Small intestine (tissue), 7 donors: ENCODE measurements around the gene TENM4. TPM values are rescaled to one million over a fixed set of nuclear protein-coding genes. Genes with fewer than 3 reads are reported as not detected.

Source experiments
- DNase-seq, 2 donors: peaks; one replicate each; pipeline versions ENCODE4 v3.0.0 to v3.0.0-alpha.2; 2013
- FAIRE-seq: peaks from 2 replicates; lab custom pipeline; 2012; peaks lifted over from hg19 to GRCh38; lab: Jason Lieb, UNC
- H3K27ac ChIP-seq, 3 donors: one replicate each; pipeline ENCODE4 v1.5.1; 2013; ENCODE audit warnings: low read length in 2 of 3, mild to moderate bottlenecking in 2 of 3, control low read depth in 1 of 3, inconsistent platforms in 1 of 3, low read depth in 1 of 3, moderate library complexity in 1 of 3
- H3K27me3 ChIP-seq, 3 donors: one replicate each; pipeline ENCODE4 v1.6.1; 2013; ENCODE audit warnings: low read length in 3 of 3, inconsistent platforms in 1 of 3; ENCODE audit not compliant: control insufficient read depth in 3 of 3, insufficient read depth in 3 of 3
- H3K36me3 ChIP-seq, 3 donors: one replicate each; pipeline ENCODE4 v1.6.1; 2013; ENCODE audit warnings: low read length in 3 of 3, inconsistent platforms in 1 of 3, low read depth in 1 of 3, mild to moderate bottlenecking in 1 of 3, moderate library complexity in 1 of 3; ENCODE audit not compliant: control insufficient read depth in 3 of 3, insufficient read depth in 2 of 3
- H3K4me1 ChIP-seq, 3 donors: one replicate each; pipeline ENCODE4 v1.6.1; 2013; ENCODE audit warnings: low read length in 2 of 3, inconsistent platforms in 1 of 3, low read depth in 1 of 3, mild to moderate bottlenecking in 1 of 3, moderate library complexity in 1 of 3; ENCODE audit not compliant: control insufficient read depth in 3 of 3, insufficient read depth in 2 of 3
- H3K4me3 ChIP-seq, 3 donors: one replicate each; pipeline ENCODE4 v1.5.1; 2013; ENCODE audit warnings: low read length in 3 of 3, control low read depth in 1 of 3, inconsistent platforms in 1 of 3, low read depth in 1 of 3, mild to moderate bottlenecking in 1 of 3, moderate library complexity in 1 of 3
- H3K9me3 ChIP-seq, 2 donors: one replicate each; pipeline ENCODE4 v1.6.1; 2013; ENCODE audit warnings: low read depth in 1 of 2, low read length in 1 of 2; ENCODE audit not compliant: control insufficient read depth in 2 of 2, insufficient read depth in 1 of 2
- WGBS, 3 donors: extraction: QIAGEN DNeasy Blood & Tissue Kit; methylation state at CpG; one replicate each; pipeline ENCODE4 v1.1.7; 2013; 5-methylcytosine and 5-hydroxymethylcytosine counted together
- polyA plus RNA-seq, 4 donors: library from polyadenylated mRNA; stranded (reverse) in 3 of 4; unstranded in 1 of 4; fragments of 200-250 nt in 3 of 4; fragments of 120-200 nt in 1 of 4; gene quantifications; one replicate each; pipeline versions ENCODE4 v1.2.1 to v1.2.3, GENCODE V29; 2013
- donor health status: healthy with polysubstance abuse.
- donor health status: control.
- donor health status: control.
- donor health status: Bipolar disorder and iron deficiency.
- donor health status: healthy.

The TENM4 gene
- polyA plus RNA-seq, 4 donors, result under 0.01 to 0.96 (median 0.31) TPM; not detected in 1

DNA sequence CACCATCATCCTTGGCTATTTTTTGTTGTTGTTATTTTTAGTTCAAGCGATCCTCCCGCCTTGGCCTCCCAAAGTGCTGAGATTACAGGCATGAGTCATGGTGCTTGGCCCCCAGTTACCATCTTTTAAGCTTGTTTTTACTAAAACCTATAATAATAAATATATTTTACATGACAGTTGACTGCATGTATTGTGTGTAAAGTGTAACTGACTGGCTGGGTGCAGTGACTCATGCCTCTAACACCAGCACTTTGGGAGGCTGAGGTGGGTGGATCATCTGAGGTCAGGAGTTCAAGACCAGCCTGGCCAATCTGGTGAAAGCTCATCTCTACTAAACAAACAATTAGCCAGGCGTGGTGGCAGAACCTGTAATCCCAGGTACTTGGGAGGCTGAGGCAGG lies 386.2 kb downstream of the TENM4 start:
- Histone ChIP-seq H3K27me3 (no peaks in the 10 kb centered on the region), H3K9me3 (no peaks in the 10 kb centered on the region), H3K27ac (no peak overlapping the region), H3K4me1 (peaks cover 0 to 11% (median 0%) of the 10 kb centered on the region in 3 donors), H3K4me3 (no peak overlapping the region), H3K36me3 (no peaks in the 10 kb centered on the region)
- DNase-seq, result no peak
- WGBS, 3 donors, result 66 to 83% (median 75%) methylated on average over 3 of the region's 3 CpGs
- FAIRE-seq, result no peak

DNA sequence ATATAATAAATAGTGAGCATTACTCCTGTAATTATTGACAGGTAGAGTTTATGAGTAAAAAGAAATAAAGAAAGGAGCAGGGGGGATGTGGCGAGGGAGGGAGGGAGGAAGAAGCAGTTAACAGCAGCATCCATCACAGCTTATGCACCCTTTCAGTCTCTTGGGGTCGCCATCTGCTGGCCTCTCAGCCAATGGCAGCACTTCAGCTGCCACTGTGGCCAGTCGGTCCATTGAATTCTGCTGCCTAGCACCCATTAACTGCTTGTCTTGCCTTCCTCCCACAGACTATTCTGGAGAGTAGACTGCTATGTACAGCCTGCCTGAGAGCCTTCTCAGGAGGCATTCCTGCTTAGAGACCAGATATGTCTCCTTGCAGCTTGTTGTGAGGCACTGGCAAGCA lies 388.3 kb downstream of the TENM4 start:
- Histone ChIP-seq H3K27ac (no peak overlapping the region), H3K27me3 (no peaks in the 10 kb centered on the region), H3K36me3 (no peaks in the 10 kb centered on the region), H3K4me1 (peaks cover 0 to 22% (median 0%) of the 10 kb centered on the region in 3 donors), H3K9me3 (no peaks in the 10 kb centered on the region), H3K4me3 (no peak overlapping the region)
- DNase-seq (no peak), FAIRE-seq (no peak)
- 47 to 69% (median 56%) methylated on average over 3 of the region's 3 CpGs for WGBS, 3 donors

DNA sequence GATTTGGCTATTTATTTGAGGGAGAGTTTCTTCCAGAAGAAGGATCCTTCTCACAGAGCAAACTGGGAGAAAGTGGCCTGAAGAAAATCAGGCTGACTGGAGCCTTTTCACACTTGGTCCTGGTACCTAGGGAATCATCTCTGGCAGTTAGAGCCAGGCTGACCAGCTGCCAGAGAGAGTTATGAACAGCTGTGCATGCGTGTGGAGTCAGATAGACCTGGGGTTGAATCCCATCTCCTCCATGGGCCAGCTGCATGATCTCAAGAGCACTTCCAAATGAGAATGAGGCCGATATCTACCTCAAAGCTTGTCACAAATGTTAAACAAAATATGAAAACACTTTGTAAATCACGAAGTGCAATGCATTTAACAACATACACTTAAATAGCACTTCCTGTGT lies 390.0 kb downstream of the TENM4 start:
- Histone ChIP-seq H3K4me3 (no peak overlapping the region), H3K4me1 (peaks cover 0 to 22% (median 0%) of the 10 kb centered on the region in 3 donors), H3K9me3 (no peaks in the 10 kb centered on the region), H3K36me3 (no peaks in the 10 kb centered on the region), H3K27me3 (no peaks in the 10 kb centered on the region), H3K27ac (peak overlapping the region in 1 of 3 donors; percentile 83)
- DNase-seq, result no peak
- no peak for FAIRE-seq
- WGBS, 3 donors, result 47 to 49% (median 49%) methylated on average over 3 of the region's 3 CpGs

DNA sequence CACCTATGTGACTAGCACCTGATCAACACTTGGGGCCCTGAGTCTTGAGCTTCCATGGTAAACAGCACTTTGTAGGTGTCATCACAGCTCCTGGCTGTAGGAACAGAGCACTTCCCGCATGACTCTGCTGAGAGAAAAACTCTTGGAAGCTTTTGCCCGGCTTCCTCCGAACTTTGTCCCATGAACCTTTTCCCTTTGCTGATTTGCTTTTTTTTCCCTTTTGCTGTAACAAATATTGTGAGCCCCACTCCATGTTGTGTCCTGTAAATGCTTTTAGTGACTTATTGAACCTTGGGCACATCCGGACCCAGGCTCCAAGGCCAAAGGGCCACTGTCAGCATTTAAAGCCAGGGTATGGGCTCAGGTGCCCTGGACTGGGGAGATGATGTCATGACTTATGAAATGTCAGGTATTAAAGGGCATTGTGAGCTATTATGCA lies 391.1 kb downstream of the TENM4 start:
- FAIRE-seq, result no peak
- Histone ChIP-seq H3K4me1 (peaks cover 0 to 27% (median 0%) of the 10 kb centered on the region in 3 donors), H3K36me3 (no peaks in the 10 kb centered on the region), H3K4me3 (no peak overlapping the region), H3K27me3 (no peaks in the 10 kb centered on the region), H3K9me3 (no peaks in the 10 kb centered on the region), H3K27ac (peak overlapping the region in 1 of 3 donors; percentile 83)
- WGBS, 3 donors, result 20 to 65% (median 40%) methylated on average over 4 of the region's 4 CpGs
- peak; percentile 52 to 87 for DNase-seq

- WGBS, 3 donors, result 95 to 100% (median 96%) methylated on average over 1 of the region's 1 CpG
- Histone ChIP-seq H3K27ac (no peak overlapping the region), H3K27me3 (peaks cover 0 to under 1% (median 0%) of the 10 kb centered on the region in 3 donors), H3K4me1 (peaks cover 0 to 27% (median 0%) of the 10 kb centered on the region in 3 donors), H3K9me3 (no peaks in the 10 kb centered on the region), H3K4me3 (no peak overlapping the region), H3K36me3 (no peaks in the 10 kb centered on the region)
- no peak for DNase-seq
- no peak for FAIRE-seq
Observed at GRCh38 chr11:79047980-79048379, 392.9 kb downstream of the TENM4 start.

GRCh38 chr11:79047321-79047720 lies 393.5 kb downstream of the TENM4 start:
- Histone ChIP-seq H3K36me3 (no peaks in the 10 kb centered on the region), H3K4me3 (no peak overlapping the region), H3K27me3 (peaks cover 0 to 3% (median 0%) of the 10 kb centered on the region in 3 donors), H3K4me1 (peaks cover 0 to 27% (median 0%) of the 10 kb centered on the region in 3 donors), H3K27ac (no peak overlapping the region), H3K9me3 (no peaks in the 10 kb centered on the region)
- no peak for DNase-seq
- no peak for FAIRE-seq
- WGBS, 3 donors, result 78 to 88% (median 82%) methylated on average over 7 of the region's 7 CpGs

DNA sequence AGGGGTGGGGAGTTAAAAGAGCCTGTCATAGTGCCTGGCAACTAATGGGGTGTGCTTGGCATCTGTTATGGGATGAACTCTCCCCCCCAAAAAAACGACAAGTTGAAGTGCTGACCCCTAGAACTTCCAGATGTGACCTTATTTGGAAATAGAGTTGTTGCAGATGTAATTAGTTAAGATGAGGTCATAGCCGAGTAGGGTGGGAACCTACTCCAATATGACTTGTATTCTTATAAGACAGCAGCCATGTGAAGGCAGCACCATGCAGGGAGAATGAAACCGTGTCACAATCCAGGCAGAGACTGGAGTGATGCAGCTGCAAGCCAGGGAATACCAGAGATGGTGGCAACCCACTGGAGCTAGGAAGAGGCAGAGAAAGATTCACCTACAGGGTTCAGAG lies 394.5 kb downstream of the TENM4 start:
- Histone ChIP-seq H3K27me3 (peaks cover 0 to 3% (median 2%) of the 10 kb centered on the region in 3 donors), H3K36me3 (no peaks in the 10 kb centered on the region), H3K27ac (peak overlapping the region in 1 of 3 donors; percentile 39), H3K9me3 (no peaks in the 10 kb centered on the region), H3K4me3 (no peak overlapping the region), H3K4me1 (peaks cover 0 to 27% (median 0%) of the 10 kb centered on the region in 3 donors)
- DNase-seq (no peak), FAIRE-seq (no peak)
- WGBS, 3 donors, result 63 to 74% (median 66%) methylated on average over 3 of the region's 3 CpGs

DNA sequence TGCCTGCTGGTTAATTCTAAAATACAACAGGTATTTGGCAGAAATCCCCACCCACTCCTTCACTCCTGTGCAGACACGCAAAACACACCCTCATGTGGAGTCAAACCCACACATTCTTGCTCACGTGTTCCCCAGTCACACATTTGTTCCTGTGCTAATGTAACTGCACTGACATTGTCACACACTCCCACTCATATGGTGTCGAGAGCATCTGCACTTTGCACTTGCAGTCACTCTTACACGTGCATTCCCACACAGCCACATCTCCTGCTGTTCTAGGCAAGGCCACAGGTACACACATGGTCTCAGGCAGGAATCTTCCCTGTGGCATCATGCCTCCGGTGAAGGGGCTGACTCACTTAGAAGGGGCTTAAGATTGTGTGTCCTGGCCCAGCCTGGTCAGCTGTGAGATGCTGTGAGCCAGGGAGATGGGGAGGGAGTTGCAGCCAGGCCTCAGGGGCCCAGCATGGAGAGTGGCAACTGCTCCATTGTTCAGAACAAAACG lies 395.0 kb downstream of the TENM4 start:
- DNase-seq, result peak in 1 of 2 donors; percentile 77
- peaks cover 0 to 27% (median 0%) of the 10 kb centered on the region in 3 donors for H3K4me1 ChIP-seq
- no peaks in the 10 kb centered on the region for H3K36me3 ChIP-seq
- WGBS, 3 donors, result 30 to 59% (median 31%) methylated on average over 6 of the region's 6 CpGs
- H3K9me3 ChIP-seq, result no peaks in the 10 kb centered on the region
- peak overlapping the region in 1 of 3 donors; percentile 56 for H3K27ac ChIP-seq
- FAIRE-seq, result no peak
- peaks cover 0 to 3% (median 2%) of the 10 kb centered on the region in 3 donors for H3K27me3 ChIP-seq
- no peak overlapping the region for H3K4me3 ChIP-seq
